Panc1 (cell line): ENCODE measurements around the gene RNF115. TPM values are rescaled to one million over a fixed set of nuclear protein-coding genes. Genes with fewer than 3 reads are reported as not detected.

Source experiments
- ATAC-seq: fragments of 200-7000 bp; cut with Tn5 transposase; 2 replicates; pipeline ENCODE4 v1.9.1; 2020; ENCODE audit warnings: mild to moderate bottlenecking, moderate library complexity
- BruUV-seq: library from RNA; stranded (reverse); fragments of 400-500 nt; replicated peaks from 2 replicates; lab custom pipeline; 2021; lab: Mats Ljungman, UMichigan
- CTCF ChIA-PET: fragments of 300-600 bp; sonication (Branson Sonifier 250); formaldehyde crosslinking; loops from one replicate; lab custom pipeline; 2022; ENCODE audit warnings: antibody characterized with exemption; lab: Charles Lee
- POLR2A ChIA-PET: fragments of 300-600 bp; sonication (Branson Sonifier 250); formaldehyde crosslinking; loops from one replicate; lab custom pipeline; 2022; ENCODE audit warnings: antibody characterized with exemption; lab: Charles Lee
- DNase-seq: peaks from one replicate; pipeline ENCODE4 v3.0.0-alpha.2; 2010; ENCODE audit warnings: low read depth, low spot score
- H3K27ac ChIP-seq: 2 replicates; pipeline ENCODE4 v1.5.1; 2011; ENCODE audit warnings: mild to moderate bottlenecking, low read length, inconsistent platforms
- H3K27me3 ChIP-seq: fragments of 200-500 bp; sonication (Bioruptor generic); 2 replicates; pipeline ENCODE4 v1.6.0; 2014; ENCODE audit warnings: low read length, inconsistent platforms; ENCODE audit not compliant: control insufficient read depth, insufficient read depth
- H3K36me3 ChIP-seq: fragments of 200-500 bp; sonication (Bioruptor generic); 2 replicates; pipeline ENCODE4 v1.5.1; 2014; ENCODE audit warnings: inconsistent platforms, mild to moderate bottlenecking, low read length, moderate library complexity; ENCODE audit not compliant: control insufficient read depth, insufficient read depth
- H3K4me1 ChIP-seq: 2 replicates; pipeline ENCODE4 v1.5.1; 2011; ENCODE audit warnings: inconsistent platforms, mild to moderate bottlenecking, low read length, moderate library complexity; ENCODE audit not compliant: control insufficient read depth, insufficient read depth
- H3K4me3 ChIP-seq, 2 experiments: 2 replicates each; pipeline ENCODE4 v1.5.1; 2011 to 2012; ENCODE audit warnings: low read depth in 2 of 2, low read length in 2 of 2, mild to moderate bottlenecking in 2 of 2, inconsistent platforms in 1 of 2, moderate library complexity in 1 of 2
- H3K9me3 ChIP-seq: fragments of 200-500 bp; sonication (Bioruptor generic); 2 replicates; pipeline ENCODE4 v1.5.1; 2014; ENCODE audit warnings: low read depth, mild to moderate bottlenecking, inconsistent platforms, low read length, moderate library complexity; ENCODE audit not compliant: control insufficient read depth, insufficient read depth
- POLR2AphosphoS5 ChIP-seq: IDR thresholded peaks from 2 replicates; pipeline ENCODE4 v1.6.1; 2012; ENCODE audit warnings: mild to moderate bottlenecking, low read depth, low read length, moderate library complexity
- SIN3A ChIP-seq: IDR thresholded peaks from 2 replicates; pipeline ENCODE4 v1.6.1; 2012; ENCODE audit warnings: low read depth, mild to moderate bottlenecking, low read length, moderate library complexity, borderline replicate concordance; ENCODE audit not compliant: insufficient read depth
- TCF7L2 ChIP-seq: IDR thresholded peaks from 2 replicates; pipeline ENCODE4 v1.6.1; 2011; ENCODE audit warnings: mild to moderate bottlenecking, low read depth, low read length, inconsistent platforms
- in situ Hi-C: cut with HindIII; loops from 2 replicates; pipeline ENCODE4 v1.10.0; 2016; ENCODE audit warnings: low sequenced_read_pairs, low pct_unique_long_range_greater_than_20kb
- intact Hi-C: fragments of 100-400 bp; cut with micrococcal nuclease; formaldehyde crosslinking; loops from one replicate; pipeline ENCODE4 v1.10.0; 2022; ENCODE audit not compliant: unreplicated experiment
- total RNA-seq: library from RNA; stranded (reverse); gene quantifications from one replicate; pipeline ENCODE4 v1.2.1, GENCODE V29; 2021; ENCODE audit not compliant: unreplicated experiment
- TF ChIP-seq, protein P1 (sequence below): fragments of 450-650 bp; IDR thresholded peaks from 2 replicates; pipeline ENCODE4 v1.5.1; 2017; ENCODE audit warnings: mild to moderate bottlenecking
- TF ChIP-seq, protein P2 (sequence below), 2 experiments: IDR thresholded peaks; 2 replicates each; pipeline ENCODE4 v1.6.1; 2011 to 2012; ENCODE audit warnings: low read depth in 2 of 2, control low read depth in 1 of 2, low read length in 1 of 2, mild to moderate bottlenecking in 1 of 2, moderate library complexity in 1 of 2; ENCODE audit not compliant: insufficient read depth in 1 of 2

RNF115 gene
- total RNA-seq, 1 experiment from 2014 or later, result 14.5 TPM

DNA sequence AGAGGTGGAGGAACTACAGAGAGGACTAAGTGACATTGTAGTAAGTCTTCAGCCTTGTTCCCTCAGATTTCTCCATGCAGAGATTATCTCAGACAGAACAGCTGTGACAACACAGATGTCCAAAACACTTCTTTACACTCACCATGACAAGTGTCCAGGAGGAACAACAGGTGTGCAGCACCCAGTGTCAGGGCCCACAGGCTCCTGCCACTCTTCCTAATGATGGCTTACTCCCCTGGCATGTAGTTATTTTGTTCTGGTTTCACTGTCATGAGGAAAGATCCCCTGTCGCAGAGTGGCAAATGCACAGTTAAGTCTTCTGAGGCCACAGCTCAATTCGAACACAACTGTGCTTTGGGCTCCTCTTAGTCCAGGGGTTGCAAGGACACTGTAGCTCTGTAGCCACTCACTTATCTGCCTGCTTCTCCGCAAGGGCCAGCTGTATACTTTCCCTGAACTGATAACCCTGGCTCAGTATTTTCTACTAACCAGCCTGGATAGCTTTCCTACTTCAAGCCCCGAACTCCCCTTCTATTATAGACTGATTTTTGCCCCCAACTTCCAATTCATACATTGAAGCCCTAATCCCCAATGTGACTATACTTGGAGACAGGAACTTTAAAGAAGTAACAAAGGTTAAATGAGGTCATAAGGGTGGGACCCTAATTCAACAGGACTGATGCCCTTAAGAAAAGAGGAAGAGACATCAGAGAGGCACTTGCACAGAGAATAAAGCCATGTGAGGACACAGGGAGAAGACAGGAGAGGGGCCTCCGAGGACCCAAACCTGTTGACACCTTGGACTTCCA is 127.9 kb downstream of the RNF115 start:
- ChIA-PET CTCF (no interaction called here), POLR2A (no interaction called here)
- intact Hi-C loops (no loop called here), in situ Hi-C loops (no loop called here)
- no peaks in the 10 kb centered on the region for H3K36me3 ChIP-seq
- H3K27ac ChIP-seq, result no peak overlapping the region
- H3K4me3 ChIP-seq, result no peak overlapping the region
- no peak for DNase-seq
- H3K27me3 ChIP-seq, result no peaks in the 10 kb centered on the region
- no peaks in the 10 kb centered on the region for H3K4me1 ChIP-seq
- TF ChIP-seq, protein P1, sequence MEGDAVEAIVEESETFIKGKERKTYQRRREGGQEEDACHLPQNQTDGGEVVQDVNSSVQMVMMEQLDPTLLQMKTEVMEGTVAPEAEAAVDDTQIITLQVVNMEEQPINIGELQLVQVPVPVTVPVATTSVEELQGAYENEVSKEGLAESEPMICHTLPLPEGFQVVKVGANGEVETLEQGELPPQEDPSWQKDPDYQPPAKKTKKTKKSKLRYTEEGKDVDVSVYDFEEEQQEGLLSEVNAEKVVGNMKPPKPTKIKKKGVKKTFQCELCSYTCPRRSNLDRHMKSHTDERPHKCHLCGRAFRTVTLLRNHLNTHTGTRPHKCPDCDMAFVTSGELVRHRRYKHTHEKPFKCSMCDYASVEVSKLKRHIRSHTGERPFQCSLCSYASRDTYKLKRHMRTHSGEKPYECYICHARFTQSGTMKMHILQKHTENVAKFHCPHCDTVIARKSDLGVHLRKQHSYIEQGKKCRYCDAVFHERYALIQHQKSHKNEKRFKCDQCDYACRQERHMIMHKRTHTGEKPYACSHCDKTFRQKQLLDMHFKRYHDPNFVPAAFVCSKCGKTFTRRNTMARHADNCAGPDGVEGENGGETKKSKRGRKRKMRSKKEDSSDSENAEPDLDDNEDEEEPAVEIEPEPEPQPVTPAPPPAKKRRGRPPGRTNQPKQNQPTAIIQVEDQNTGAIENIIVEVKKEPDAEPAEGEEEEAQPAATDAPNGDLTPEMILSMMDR, result no peak
- TF ChIP-seq TCF7L2 (no peak), SIN3A (no peak), POLR2AphosphoS5 (no peak)
- TF ChIP-seq, protein P2, sequence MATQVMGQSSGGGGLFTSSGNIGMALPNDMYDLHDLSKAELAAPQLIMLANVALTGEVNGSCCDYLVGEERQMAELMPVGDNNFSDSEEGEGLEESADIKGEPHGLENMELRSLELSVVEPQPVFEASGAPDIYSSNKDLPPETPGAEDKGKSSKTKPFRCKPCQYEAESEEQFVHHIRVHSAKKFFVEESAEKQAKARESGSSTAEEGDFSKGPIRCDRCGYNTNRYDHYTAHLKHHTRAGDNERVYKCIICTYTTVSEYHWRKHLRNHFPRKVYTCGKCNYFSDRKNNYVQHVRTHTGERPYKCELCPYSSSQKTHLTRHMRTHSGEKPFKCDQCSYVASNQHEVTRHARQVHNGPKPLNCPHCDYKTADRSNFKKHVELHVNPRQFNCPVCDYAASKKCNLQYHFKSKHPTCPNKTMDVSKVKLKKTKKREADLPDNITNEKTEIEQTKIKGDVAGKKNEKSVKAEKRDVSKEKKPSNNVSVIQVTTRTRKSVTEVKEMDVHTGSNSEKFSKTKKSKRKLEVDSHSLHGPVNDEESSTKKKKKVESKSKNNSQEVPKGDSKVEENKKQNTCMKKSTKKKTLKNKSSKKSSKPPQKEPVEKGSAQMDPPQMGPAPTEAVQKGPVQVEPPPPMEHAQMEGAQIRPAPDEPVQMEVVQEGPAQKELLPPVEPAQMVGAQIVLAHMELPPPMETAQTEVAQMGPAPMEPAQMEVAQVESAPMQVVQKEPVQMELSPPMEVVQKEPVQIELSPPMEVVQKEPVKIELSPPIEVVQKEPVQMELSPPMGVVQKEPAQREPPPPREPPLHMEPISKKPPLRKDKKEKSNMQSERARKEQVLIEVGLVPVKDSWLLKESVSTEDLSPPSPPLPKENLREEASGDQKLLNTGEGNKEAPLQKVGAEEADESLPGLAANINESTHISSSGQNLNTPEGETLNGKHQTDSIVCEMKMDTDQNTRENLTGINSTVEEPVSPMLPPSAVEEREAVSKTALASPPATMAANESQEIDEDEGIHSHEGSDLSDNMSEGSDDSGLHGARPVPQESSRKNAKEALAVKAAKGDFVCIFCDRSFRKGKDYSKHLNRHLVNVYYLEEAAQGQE (IDR thresholded peaks at IDR 0.05; ENCODE audit: insufficient read depth in 1 of 2, low read depth in 2 of 2, low read length in 1 of 2), result no peak
- H3K9me3 ChIP-seq, result no peaks in the 10 kb centered on the region
- BruUV-seq, result no TSS peak
- no peak for ATAC-seq

DNA sequence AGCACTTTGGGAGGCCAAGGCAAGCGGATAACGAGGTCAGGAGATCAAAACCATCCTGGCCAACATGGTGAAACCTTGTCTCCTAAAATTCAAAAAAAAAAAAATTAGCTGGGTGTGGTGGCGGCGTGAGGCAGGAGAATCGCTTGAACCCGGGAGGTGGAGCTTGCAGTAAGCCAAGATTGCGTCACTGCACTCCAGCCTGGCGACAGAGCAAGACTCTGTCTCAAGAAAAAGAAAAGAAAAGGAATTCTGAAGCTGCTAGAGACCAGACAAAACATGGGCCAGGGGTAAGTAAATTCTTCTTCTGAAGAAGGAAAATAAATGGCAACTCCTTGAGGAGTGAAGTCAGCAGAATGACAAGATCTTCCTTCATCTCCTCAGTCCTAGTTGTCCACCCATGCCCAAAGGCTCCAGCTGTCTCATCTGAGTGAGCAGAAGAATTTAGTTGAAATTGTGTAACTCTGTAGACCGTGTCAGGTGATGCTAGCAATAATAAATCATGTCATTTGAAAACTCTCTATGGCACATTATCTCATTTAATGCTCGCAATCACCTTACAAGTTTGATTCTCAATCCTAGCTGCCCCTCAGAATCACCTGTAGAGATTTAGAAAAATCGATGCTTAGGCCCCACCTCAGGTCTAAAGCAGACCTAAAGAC is 131.0 kb downstream of the RNF115 start:
- intact Hi-C loops (no loop called here), in situ Hi-C loops (no loop called here)
- Histone ChIP-seq H3K4me1 (peaks cover 4% of the 10 kb centered on the region; the same call in 1 of the 2 replicates), H3K36me3 (no peaks in the 10 kb centered on the region), H3K27me3 (no peaks in the 10 kb centered on the region), H3K27ac (no peak overlapping the region), H3K9me3 (no peaks in the 10 kb centered on the region), H3K4me3 (no peak overlapping the region)
- ChIA-PET POLR2A (no interaction called here), CTCF (no interaction called here)
- no TSS peak for BruUV-seq
- DNase-seq (no peak), ATAC-seq (no peak)
- TF ChIP-seq, protein P2 (IDR thresholded peaks at IDR 0.05; ENCODE audit: insufficient read depth in 1 of 2, low read depth in 2 of 2, low read length in 1 of 2), result no peak
- no peak for TF ChIP-seq SIN3A
- TF ChIP-seq, protein P1, result no peak
- TF ChIP-seq POLR2AphosphoS5, result no peak
- TF ChIP-seq TCF7L2, result no peak
